HG03457 (cell line): ENCODE measurements around the gene MCCC1.
"Not testable (repeated sequence)": the region's sequence is repeated elsewhere in the genome, so short reads cannot be mapped to it uniquely, and the experiment has no call there.

Source experiments
- ATAC-seq: cut with Tn5 transposase; IDR thresholded peaks from one replicate; pipeline ENCODE4 v1.9.1; 2021; ENCODE audit warnings: moderate number of reproducible peaks; ENCODE audit not compliant: unreplicated experiment

The MCCC1 gene

DNA sequence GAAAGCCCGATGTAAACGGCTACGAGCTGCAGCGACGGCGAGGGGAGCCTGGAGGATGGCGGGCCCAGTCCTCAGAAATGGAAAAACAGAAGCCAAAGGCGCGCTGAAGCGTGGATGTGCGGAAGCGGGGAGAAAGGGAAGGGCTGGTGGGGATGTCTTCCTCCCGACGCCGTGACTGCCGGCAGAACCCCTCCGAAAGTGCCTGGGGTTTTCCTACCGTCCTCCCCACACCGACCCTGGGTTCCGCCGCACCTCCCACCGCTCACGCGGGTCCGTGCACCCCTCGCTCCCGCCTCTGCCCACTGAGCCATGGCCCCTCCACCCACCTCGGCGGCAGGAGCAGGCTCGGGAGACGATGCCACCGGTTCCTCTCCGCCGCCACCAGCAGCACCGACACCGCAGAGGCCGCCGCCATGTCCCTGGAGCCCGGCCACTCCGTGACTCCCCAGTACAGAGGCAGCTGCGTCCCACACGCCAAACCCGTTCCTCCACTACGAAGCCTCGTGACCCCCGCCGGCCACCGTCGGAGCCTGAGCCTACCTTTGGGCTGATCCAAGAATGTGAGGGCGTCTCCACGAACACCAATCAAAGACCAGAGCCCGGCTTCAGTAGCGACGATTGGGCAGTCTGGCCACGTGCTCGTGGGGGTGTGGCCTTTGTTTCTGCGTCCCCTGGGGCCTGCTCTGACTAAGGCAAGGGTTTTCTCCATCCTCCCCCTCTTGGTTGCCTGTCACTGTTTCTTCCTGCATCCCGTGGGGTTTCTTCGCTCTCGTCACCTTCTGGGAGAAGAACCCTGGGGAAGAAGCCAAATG lies at the start of gene MCCC1:
TSS of gene MCCC1 (minus strand) at position 471 of the 812 bp plus-strand sequence. CDS start at position 415, 56 bp downstream.
- ATAC-seq = peak; percentile 99

DNA sequence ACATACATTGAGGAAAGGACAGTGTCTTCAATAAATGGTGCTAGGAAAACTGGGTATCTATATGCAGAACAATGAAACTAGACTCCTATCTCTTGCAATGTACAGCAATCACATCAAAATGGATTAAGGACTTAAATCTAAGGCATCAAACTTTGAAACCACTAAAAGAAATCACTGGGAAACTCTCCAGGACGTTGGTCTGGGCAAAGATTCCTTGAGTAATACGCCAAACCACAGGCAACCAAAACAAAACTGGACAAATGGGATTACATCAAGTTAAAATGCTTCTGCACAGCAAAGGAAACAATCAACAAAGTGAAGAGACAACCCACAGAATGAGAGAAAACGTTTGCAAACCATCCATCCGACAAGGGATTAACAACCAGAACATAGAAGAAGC lies 48.8 kb upstream of the MCCC1 start:
- no peak for ATAC-seq

DNA sequence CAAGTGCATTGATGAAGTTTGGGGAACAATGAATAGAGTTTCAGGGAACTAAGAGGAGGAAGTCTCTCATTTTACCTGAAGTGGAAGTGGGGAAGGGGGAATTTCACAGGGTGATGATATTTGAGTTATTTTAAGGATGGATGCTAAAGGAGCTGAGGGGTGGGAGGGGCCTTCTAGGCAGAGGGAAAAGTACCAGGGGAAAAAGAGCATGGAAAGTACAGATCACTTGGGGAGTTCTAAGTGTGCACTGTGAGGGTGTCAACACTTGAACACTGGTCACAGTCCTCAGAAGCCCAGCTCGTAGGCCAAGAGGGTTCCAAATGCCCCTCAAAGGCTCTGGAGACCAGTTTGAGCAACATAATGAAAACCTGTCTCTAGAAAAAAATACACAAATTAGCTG lies 45.1 kb upstream of the MCCC1 start:
- no peak for ATAC-seq

DNA sequence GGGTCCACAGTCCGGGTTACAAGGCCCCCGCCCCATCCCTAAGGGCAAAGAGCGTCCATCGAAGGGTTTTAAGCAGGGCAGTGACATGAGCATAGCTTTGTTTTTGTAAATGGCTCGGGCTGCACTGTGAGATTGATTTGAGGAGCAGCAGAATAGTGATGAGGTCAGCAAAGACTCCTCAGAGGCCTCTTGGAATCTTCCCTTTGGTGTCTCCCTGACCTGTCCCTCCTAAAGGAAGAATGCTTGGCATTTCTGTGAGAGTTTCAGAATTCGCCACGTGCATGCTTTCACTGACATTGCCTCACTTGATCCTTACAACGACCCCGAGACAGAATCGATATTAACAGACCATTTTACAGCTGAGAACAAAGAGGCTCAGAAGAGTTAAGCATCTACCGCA lies 42.9 kb upstream of the MCCC1 start:
- no peak for ATAC-seq

DNA sequence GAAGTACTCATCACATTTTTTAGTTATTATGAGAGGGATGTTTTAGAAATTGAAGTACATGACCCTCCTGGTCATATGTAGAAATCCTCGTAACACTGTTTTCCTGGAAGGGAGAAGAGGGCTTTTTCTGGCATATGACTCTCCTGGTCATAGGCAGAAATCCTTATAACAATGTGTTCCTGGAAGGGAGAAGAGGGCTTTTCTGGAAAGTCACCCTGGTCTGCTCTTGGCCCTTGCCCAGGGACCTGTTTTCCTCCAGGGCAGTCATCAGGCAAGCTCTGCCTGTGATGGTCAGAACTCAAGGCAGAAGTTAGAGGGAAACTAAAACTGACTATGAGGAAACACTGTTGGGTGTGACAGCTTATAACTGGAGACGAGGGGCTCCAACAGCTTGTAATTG lies 35.5 kb upstream of the MCCC1 start:
- ATAC-seq = no peak

DNA sequence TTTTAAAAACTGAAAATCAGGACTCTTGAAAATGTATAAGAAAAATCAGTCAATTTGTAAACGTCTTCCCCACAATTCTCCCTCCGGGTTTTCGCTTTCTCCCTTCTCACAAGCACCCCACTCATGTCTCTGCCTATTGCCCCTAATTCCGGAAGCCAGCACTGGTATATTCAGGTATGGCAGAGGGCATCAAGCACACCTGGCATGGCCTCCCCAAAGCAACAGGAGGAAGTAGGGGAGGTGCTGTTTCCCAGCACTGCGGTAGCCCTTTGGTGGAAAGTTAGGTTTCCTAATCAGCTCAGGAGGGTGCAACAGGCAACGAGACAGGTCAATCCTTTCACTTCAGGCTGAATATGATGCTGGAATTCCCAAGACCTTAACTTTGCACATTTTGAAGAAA lies 33.1 kb upstream of the MCCC1 start:
- ATAC-seq = no peak

DNA sequence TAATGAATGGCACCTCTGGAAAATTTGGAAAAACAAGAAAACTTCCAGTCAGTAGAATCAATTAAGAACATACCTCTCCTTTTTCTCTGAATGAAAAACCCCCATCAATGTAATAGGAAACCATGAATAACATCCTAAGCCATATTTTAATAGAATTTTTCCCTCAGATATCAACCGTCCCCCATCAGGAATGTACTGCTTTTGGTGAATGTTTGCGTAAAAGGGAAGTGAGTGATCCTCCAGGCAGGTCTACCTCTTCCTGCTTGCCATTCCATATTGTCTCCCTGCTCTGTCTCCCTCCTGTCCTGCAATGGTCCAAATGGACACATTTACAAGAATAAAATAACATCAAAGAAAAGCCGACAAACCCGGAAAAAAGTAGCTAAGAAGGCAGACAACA lies 32.4 kb upstream of the MCCC1 start:
- ATAC-seq = no peak

DNA sequence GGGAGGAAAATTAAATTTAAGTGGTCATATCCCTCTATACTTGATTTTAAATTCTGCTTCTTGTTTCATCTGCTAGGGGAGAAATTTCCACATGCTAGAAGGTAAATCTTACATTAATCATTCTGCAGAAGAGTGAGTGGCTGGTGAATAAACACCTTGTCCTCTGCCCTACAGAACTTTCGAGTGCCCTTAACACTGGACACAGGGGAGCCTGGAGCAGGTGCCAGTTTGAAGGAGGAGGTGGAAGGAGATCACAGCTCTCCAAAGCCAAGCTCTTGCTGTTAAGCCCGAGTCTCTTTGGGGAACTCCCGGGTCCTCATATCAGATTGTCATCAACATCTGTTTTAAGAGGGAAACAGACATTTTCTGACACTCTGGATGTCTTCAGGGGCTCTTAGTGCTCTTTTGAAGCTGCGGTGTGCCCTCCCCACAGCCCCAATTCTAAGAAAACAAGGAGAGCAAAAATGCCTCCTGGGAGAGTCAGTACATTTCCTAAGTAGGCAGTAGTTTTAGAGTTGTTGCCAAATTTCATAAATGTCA lies 32.0 kb upstream of the MCCC1 start:
- no peak for ATAC-seq

DNA sequence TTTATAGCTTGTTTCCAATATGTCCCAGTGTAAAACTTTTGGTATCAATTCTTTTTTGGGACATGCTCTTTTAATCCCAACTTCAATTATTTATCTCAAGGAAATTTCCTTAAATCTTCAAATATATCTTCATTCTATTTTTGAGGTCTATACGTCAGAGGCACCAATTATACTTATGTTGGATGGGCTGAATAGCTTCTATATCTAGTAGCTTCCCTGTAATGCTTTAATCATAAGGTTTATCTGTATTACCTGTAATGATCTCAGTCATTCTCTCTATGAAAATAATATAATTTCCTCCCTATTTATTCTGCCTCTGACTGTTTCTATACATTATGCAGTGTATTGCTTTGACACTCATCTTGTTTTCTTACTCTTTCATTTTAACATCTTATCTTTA lies 29.9 kb upstream of the MCCC1 start:
- ATAC-seq = no peak

DNA sequence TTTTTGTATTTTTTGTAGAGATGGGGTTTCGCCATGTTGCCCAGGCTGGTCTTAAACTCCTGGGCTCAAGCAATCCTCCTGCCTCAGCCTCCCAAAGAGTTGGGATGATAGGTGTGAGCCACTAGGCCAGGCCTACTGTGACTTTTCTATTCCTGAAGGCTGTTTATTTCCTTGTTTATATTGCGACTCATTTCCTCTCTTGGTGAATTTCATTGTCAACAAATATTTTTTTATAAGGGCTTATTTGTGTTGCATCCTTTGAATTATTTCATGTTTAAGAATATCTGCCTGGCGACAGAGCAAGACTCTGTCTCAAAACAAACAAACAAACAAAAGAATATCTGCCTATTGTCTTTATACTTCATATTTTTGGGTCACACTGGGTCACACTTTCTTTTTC lies 29.4 kb upstream of the MCCC1 start:
- no peak for ATAC-seq

DNA sequence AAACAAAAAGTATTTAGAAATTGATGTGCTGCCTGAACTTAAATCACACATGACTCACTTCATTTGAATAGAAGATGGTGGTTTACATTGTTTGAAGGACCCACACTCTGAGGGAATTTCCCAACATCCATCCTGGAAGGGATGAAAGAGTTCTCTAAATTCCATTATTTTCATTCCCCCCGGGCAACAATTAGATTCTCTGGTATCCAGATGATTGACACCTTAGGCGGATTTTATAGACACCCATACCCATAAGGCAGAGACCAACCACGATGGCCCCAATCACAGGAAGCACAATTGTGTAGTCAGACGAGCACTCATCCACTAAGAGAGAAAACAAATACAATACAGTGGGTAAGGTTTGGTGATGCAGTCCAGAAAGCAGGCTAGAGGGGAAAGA lies 24.6 kb upstream of the MCCC1 start:
- ATAC-seq = no peak

DNA sequence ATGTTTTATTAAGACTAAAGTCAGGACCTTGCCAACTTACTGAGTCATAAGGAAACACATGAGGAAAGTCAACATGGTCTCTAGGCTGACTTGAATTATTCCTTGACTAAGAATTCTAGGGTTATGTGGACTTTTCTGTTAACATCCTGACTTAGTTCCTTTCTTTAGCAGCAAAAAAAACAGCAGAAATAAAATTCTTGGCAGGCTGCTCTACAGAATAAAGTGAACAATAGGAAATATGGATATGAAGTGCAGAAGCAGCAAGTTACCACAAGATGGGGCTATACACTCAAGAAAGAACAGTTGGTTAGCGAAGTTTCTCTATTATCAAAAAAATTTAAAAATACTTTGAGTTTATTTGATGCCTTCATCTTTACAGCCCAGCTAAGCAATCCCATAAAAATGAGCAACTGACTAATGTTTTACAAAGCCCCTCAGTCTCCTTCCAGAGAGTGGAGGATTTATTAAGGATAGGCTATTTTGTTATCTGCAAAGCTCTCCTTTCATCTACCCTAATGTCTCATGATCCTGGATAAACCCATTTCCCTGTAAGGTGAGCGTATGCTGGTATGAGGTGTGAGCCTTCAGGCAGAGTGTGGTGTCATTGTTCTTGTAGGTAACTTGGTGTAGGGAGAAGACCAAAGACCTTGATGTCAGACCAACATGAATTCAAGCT lies 23.1 kb upstream of the MCCC1 start:
- no peak for ATAC-seq

DNA sequence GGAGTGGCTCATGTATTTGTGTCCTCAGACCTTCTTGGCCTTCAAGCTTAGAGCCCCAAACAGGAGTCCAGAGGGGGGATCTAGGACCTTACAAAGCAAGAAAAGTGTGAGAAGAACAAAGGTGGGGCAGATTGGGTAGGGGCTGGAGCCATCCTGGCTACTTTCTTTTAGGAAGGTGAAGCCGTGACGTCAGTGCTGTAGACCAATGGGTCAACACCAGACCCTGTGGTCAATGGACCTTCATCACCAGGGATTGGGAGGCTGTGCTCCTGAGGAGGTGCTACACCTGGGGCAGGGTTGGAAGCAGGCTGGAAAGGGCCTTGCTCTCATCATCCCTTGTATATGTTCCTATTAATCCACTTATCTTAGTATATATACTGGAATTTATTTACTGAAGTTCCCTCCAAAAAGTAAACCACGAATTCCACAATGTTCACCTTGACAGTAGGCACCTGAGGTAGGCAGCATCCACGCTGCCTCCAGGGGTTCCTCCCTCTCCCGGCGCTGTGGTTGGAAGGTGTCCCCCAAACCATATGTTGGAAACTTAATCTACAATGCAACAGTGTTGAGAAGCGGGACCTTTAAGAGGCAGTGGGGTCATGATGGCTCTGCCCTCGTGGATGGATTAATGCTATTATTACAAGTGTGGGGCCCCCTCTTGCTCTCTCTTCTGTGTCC lies 21.4 kb upstream of the MCCC1 start:
- no peak for ATAC-seq

DNA sequence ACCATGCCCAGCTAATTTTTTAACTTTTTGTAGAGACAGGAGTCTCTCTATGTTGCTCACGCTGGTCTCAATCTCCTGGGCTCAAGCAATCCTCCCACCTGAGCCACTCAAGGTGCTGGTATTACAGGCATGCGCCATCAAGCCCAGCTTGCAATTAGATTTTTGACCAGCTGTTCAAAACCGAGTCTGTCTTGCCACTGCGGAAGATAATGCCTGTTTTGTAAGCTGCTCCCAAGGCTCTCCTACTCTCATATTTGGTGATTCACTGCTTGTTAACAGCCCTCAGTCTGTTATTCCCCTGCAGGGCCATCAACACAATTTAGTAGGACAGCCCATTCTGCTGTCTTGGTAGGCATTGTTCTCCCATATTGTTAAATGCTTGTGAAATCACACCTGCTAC lies 17.8 kb upstream of the MCCC1 start:
- ATAC-seq = no peak

DNA sequence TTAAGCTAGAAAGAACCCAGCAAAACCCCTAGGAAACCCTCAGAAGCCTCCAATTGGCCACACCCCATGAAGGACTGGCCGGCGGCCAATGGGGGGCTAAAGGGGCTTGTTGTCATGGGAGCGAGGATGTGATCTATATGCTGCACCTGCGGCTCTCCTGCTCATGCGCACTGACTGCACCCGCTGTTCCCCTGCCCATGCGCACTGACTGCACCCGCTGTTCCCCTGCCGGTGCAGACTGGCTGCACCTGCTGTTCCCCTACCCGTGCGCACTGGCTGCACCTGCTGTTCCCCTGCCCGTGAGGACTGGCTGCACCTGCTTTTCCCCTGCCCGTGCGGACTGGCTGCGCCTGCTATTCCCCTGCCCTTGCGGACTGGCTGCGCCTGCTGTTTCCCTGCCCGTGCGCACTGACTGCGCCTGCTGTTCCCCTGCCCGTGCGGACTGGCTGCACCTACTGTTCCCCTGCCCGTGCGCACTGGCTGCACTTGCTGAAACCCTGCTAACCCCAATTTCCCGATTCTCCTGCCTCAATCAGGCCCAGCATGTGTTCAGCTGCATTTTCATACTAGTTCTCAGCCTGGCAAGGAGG lies 16.8 kb upstream of the MCCC1 start:
- ATAC-seq = peak; percentile 62

DNA sequence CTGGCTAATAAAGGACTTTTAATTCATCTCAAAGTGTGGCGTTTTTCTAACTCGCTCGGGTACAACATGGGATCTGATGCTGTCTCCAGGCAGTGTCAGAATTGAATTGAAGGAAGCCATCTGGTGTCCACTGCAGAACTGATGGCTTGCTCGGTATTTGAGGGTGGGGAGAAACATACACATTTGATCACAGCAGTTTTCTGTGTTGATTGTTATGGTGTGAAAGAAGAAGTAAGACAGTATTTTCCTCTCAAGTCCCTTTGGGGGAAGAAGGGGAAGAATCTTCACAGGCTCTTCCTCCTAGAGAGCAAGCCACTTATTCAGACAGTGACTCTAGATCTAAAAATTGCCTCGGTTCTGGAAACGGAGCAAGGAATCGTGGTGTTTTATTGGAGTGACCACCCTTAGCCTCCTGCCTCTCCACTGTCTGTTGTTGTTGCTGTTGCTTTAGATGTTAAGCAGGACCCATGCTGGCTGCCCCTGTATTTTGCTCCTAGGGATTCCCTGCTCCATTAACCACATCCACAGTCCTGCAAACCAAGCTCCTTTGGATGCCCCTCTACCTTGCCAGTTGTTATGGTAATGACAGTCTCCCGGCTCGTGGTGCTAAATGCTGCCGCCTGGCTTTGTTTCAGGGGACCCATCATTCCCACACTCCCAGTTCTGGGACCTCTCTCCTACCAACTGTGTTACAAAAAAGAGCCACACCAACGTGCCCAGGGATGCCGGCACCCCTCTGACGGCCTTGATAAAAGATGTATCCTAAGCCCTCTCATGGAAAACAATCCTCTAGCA lies 15.3 kb upstream of the MCCC1 start:
- no peak for ATAC-seq

DNA sequence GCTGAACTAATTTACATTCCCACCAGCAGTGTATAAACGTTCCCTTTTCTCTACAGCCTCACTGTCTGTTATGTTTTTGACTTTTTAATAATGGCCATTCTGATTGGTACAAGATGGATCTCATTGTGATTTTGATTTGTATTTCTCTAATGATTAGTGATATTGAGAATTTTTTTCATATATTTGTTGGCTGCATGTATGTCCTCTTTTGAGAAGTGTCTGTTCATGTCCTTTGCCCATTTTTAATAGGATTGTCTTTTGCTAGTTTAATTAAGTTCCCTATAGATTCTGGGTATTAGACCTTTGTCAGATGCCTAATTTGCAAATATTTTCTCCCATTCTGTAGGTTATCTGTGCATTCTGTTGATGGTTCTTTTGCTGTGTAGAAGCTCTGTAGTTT lies 10.6 kb upstream of the MCCC1 start:
- not testable (repeated sequence) for ATAC-seq

DNA sequence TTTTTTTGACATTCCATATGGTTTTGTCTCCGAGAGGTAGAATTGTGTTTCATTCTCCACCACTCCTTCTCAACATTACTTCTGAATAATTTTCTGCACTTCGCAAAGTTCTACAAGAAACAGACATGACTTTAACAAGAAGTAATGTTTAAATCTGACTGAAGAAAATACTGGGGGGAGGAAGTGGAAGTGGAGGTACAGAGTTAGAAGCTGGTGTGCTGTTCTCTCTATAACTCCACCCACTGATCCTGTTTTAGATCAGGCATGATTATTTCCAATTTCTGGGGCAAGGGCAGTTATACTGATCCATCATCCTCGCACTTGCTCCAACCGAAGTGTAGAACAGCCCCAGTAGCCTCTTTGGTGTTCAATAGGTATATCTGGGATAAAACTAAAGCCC lies 9.2 kb upstream of the MCCC1 start:
- no peak for ATAC-seq

DNA sequence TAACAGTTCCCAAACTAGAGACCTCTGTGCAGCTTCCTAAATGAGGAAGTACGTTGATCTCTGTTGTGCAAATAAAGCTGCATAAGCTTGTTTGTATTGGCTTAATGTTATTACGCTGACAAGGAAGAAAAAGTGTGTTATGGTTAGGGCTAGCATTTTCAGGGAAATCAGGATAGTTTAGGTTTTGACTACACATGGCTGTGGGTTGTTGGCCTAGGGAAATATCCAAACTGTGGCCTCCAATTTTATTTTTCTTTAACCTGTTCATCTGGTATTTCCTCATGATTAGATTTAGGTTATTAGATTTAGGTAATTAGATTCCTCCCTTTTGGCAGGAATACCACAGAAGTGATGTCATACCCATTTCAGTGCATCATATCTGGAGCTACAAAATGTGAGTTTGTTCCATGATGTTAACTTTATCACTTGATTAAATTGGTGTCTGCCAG lies 8.7 kb upstream of the MCCC1 start:
- no peak for ATAC-seq

DNA sequence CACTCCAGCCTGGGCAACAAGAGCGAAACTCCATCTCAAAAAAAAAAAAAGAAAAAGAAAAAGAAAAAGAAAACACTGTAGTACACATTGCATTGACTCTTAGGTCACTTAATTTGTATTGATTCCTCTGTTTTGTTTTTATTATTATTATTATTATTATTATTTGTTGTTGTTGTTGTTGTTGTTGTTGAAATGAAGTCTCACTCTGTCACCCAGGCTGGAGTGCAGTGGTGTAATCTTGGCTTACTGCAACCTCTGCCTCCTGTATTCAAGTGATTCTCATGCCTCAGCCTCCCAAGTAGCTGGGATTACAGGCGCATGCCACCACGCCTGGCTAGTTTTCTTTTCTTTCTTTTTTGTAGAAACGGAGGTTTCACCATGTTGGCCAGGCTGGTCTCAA lies 8.1 kb upstream of the MCCC1 start:
- ATAC-seq = not testable (repeated sequence)
